ENCODE measurements around the gene LARP4.

- TF ChIP-seq POLR2A (IDR thresholded peaks at IDR 0.05) (no peak), CTCF (IDR thresholded peaks at IDR 0.05) (no peak)
Observed at GRCh38 chr12:50453872-50454271, 53.2 kb downstream of the LARP4 start.
